H1 (cell line): ENCODE measurements around the gene ZCCHC10. TPM values are rescaled to one million over a fixed set of nuclear protein-coding genes. Genes with fewer than 3 reads are reported as not detected.

Source experiments
- CHD1 ChIP-seq: IDR thresholded peaks from 2 replicates; pipeline ENCODE4 v1.6.1; 2012; ENCODE audit warnings: low read depth, low read length, improper control_type of control experiment
- KDM1A ChIP-seq: fragments of 200-600, 300-600 bp; sonication (generic); IDR thresholded peaks from 2 replicates; pipeline ENCODE4 v1.7.1; 2016; ENCODE audit warnings: mild to moderate bottlenecking, low read length, borderline replicate concordance
- KDM4A ChIP-seq: IDR thresholded peaks from one replicate; pipeline ENCODE4 v1.7.1; 2012; ENCODE audit warnings: low read depth, mild to moderate bottlenecking, moderate library complexity, low read length, inconsistent platforms; ENCODE audit not compliant: severe bottlenecking
- NANOG ChIP-seq: IDR thresholded peaks from 2 replicates; pipeline ENCODE4 v1.6.1; 2011; ENCODE audit warnings: low read length, low read depth, mild to moderate bottlenecking, inconsistent platforms; ENCODE audit not compliant: insufficient read depth, poor library complexity, severe bottlenecking
- YY1 ChIP-seq: IDR thresholded peaks from 2 replicates; pipeline ENCODE4 v1.6.1; 2011; ENCODE audit warnings: low read depth, mild to moderate bottlenecking, low read length
- ZNF274 ChIP-seq: IDR thresholded peaks from 2 replicates; pipeline ENCODE4 v1.7.0; 2012; ENCODE audit warnings: low read length, borderline replicate concordance; ENCODE audit errors: extremely low read depth
- polyA plus RNA-seq, 7 experiments: library from polyadenylated mRNA; depleted of rRNA in 3 of 7; stranded (reverse) in 5 of 7; unstranded in 2 of 7; fragments of >200 nt in 5 of 7; fragments of 200-250 nt in 2 of 7; gene quantifications; 1 replicate in 5 of 7; 2 replicates in 1 of 7; 4 replicates in 1 of 7; pipeline versions ENCODE4 v1.2.1 to v1.2.3, GENCODE V29; 2011 to 2013; ENCODE audit warnings: missing spikeins in 2 of 7, mixed read lengths in 2 of 7
- total RNA-seq: library from RNA; stranded (reverse); fragmentation: NEBNext Ultra II Directional; extraction: Animal tissue kit (Norgen Biotek cat#: 25700); gene quantifications from 2 replicates; pipeline ENCODE4 v1.2.1, GENCODE V29; 2021

Gene ZCCHC10
- total and polyA plus RNA-seq, 2 of the 8 experiments (the other 6 are each of a cell fraction or from before 2014, with no cell fraction given): 22.4 to 32.9 TPM

- TF ChIP-seq NANOG (no peak), YY1 (no peak), KDM1A (no peak), KDM4A (no peak), ZNF274 (no peak), CHD1 (no peak)
- TF ChIP-seq, all 59 proteins: peak for 0
Measured at GRCh38 chr5:133030343-133031005, 4.1 kb upstream of the ZCCHC10 start (continued).
